Thymus (tissue), 11 donors: ENCODE results near the gene MYO15A. TPM values are rescaled to one million over a fixed set of nuclear protein-coding genes. Genes with fewer than 3 reads are reported as not detected.

Experiments used
- DNase-seq, 9 donors: peaks; one replicate each; pipeline ENCODE4 v3.0.0-alpha.2; 2013; ENCODE audit warnings: low spot score in 9 of 9, low read depth in 6 of 9, missing footprints in 1 of 9
- H3K27ac ChIP-seq, 2 donors: one replicate each; pipeline ENCODE4 v1.5.1; 2013; ENCODE audit warnings: control low read depth in 1 of 2, low read depth in 1 of 2, low read length in 1 of 2, mild to moderate bottlenecking in 1 of 2, moderate library complexity in 1 of 2
- H3K27me3 ChIP-seq, 2 donors: one replicate each; pipeline ENCODE4 v1.5.1; 2013; ENCODE audit warnings: low read length in 1 of 2; ENCODE audit not compliant: control insufficient read depth in 2 of 2, insufficient read depth in 1 of 2
- H3K36me3 ChIP-seq, 2 donors: one replicate each; pipeline ENCODE4 v1.5.1; 2013; ENCODE audit warnings: low read length in 1 of 2, mild to moderate bottlenecking in 1 of 2, moderate library complexity in 1 of 2; ENCODE audit not compliant: control insufficient read depth in 2 of 2, insufficient read depth in 2 of 2
- H3K4me1 ChIP-seq, 2 donors: one replicate each; pipeline ENCODE4 v1.5.1; 2013; ENCODE audit warnings: low read length in 2 of 2; ENCODE audit not compliant: control insufficient read depth in 2 of 2, insufficient read depth in 2 of 2
- H3K4me3 ChIP-seq, 2 donors: one replicate each; pipeline ENCODE4 v1.5.1; 2013; ENCODE audit warnings: low read length in 2 of 2, control low read depth in 1 of 2, mild to moderate bottlenecking in 1 of 2
- H3K9me3 ChIP-seq, 2 donors: one replicate each; pipeline ENCODE4 v1.5.1; 2013; ENCODE audit warnings: low read length in 1 of 2, mild to moderate bottlenecking in 1 of 2; ENCODE audit not compliant: control insufficient read depth in 2 of 2, insufficient read depth in 1 of 2
- WGBS: extraction: QIAGEN DNeasy Blood & Tissue Kit; methylation state at CpG from one replicate; pipeline ENCODE4 v1.1.7; 2013; 5-methylcytosine and 5-hydroxymethylcytosine counted together
- polyA plus RNA-seq: library from polyadenylated mRNA; stranded (reverse); fragments of 200-250 nt; gene quantifications from one replicate; pipeline ENCODE4 v1.2.3, GENCODE V29; 2013
- total RNA-seq: library from RNA; stranded (reverse); fragments of 120-200 nt; gene quantifications from one replicate; pipeline ENCODE4 v1.2.4, GENCODE V29; 2013
- donor health status: healthy.

MYO15A gene
- total and polyA plus RNA-seq, 2 donors = 0.24 to 1.9 TPM

DNA sequence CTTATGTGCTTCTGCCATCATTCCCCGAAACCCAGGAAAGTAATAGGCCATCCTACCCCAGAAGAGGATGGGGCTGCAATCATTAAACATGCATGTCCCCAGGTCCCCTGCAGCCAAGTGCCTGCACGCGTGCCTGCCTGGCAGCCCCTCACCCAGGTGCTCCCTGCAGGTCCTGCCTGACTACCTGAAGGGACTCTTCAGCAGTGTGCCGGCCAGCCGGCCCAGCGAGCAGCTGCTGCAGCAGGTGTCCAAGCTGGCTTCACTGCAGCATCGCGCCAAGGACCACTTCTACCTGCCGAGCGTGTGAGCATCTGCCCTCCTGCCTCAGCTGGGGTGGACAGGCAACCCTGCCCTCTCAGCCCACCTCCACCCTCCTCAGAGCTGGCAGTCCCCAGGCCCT is 58.9 kb downstream of the MYO15A start:
- Histone ChIP-seq H3K4me3 (no peak overlapping the region), H3K27me3 (no peaks in the 10 kb centered on the region), H3K27ac (no peak overlapping the region), H3K9me3 (peaks cover 1 to 7% of the 10 kb centered on the region in 2 donors), H3K36me3 (no peaks in the 10 kb centered on the region), H3K4me1 (no peaks in the 10 kb centered on the region)
- DNase-seq = no peak
- 94% methylated on average over 10 of the region's 10 CpGs for WGBS

DNA sequence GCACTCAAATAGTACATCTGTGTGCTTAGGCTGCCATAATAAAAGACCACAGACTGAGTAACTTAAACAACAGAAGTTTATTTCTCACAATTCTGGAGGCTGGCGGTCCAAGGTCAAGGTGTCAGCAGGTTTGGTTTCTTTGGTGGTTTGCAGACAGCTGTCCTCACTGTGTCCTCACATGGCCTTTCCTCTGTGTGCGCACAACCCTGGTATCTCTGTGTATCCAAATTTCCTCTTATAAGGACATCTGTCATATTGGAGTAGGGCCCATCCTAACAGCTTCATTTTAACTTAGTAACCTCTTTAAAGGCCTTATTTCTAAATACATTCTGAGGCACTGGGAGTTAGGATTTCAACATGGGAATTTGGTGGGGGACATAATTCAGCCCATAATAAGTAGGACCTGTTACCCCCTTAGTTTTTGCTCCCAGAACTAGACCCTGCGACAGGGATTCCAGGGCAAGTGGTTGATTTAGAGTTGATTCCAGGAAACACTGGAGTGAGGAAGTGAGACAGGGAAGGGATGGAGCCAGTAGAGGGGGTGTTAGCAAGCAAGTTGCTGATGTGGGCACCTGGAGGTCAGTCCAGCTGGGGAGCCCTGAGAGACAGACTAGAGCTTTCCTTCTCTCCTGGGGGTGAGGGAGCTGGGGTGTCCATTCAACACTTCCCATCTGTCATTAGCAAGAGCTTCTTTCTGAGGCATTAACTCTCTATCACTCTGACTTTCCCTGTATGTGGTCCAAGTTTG is 64.1 kb downstream of the MYO15A start:
- 97% methylated on average over 3 of the region's 3 CpGs for WGBS
- H3K4me3 ChIP-seq = no peak overlapping the region
- no peak overlapping the region for H3K27ac ChIP-seq
- H3K9me3 ChIP-seq = no peaks in the 10 kb centered on the region
- no peaks in the 10 kb centered on the region for H3K4me1 ChIP-seq
- H3K36me3 ChIP-seq = no peaks in the 10 kb centered on the region
- H3K27me3 ChIP-seq = no peaks in the 10 kb centered on the region
- DNase-seq = no peak

DNA sequence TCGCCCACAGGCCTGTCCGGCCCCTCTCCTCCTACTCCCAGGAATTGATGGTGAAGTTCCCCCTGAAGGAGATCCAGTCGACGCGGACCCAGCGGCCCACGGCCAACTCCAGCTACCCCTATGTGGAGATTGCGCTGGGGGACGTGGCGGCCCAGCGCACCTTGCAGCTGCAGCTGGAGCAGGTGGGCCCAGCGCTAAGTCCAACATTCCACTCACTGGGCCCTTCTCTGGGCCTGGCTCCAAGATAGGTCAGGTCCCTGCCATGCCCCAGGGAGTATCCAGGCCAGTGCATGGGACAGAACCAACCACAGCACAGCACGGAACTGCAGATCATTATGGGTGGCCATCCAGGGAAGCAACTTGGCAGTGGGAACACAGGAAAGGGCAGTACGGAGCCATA is 65.2 kb downstream of the MYO15A start:
- no peak for DNase-seq

DNA sequence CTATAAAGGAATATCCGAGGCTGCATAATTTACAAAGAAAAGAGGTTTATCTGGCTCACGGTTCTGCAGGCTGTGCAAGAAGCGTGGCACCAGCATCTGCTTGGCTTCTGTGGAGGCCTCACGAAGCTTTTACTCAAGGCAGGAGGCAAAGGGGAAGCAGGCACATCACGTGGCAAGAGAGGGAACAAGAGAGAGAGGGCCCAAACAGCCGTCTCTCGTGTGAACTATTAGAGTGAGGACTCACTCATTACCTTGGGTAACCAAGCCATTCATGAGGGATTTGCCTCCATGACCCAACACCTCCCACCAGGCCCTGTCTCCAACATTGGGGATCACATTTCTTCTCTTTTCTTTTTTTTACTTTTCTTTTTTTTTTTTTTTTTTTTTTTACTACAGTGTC is 67.6 kb downstream of the MYO15A start:
- DNase-seq = peak in 1 of 9 donors; percentile 36
- no peaks in the 10 kb centered on the region for H3K9me3 ChIP-seq
- no peaks in the 10 kb centered on the region for H3K36me3 ChIP-seq
- no peaks in the 10 kb centered on the region for H3K27me3 ChIP-seq
- H3K27ac ChIP-seq = no peak overlapping the region
- H3K4me1 ChIP-seq = no peaks in the 10 kb centered on the region
- no peak overlapping the region for H3K4me3 ChIP-seq
- WGBS = 74% methylated on average over 7 of the region's 7 CpGs

More for the DNA sequence above, 65.2 kb downstream of the MYO15A start:
- 98% methylated on average over 14 of the region's 14 CpGs for WGBS
- no peaks in the 10 kb centered on the region for H3K27me3 ChIP-seq
- no peaks in the 10 kb centered on the region for H3K36me3 ChIP-seq
- no peak overlapping the region for H3K27ac ChIP-seq
- H3K4me3 ChIP-seq = no peak overlapping the region
- no peaks in the 10 kb centered on the region for H3K4me1 ChIP-seq
- no peaks in the 10 kb centered on the region for H3K9me3 ChIP-seq

DNA sequence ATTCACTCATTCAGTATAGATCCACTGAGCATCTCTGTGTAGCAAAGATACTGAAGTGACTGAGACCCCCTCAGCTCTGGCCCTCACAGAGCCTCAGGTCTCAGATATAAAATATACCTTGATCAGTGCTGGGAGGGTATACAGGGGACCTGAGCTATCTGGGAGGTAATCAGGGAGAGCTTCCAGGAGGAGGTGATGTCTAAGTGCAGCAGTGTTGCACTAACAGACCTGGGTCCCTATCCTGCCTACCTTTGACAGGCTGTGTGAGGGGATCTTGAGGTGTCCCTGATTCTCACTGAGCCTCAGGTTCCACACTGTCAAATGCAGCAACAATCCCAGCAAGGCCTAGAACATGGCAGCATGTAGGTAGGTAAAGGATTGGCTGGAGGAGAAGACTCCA is 68.6 kb downstream of the MYO15A start:
- H3K9me3 ChIP-seq = no peaks in the 10 kb centered on the region
- H3K4me1 ChIP-seq = peaks cover under 1 to 4% of the 10 kb centered on the region in 2 donors
- no peak overlapping the region for H3K4me3 ChIP-seq
- no peak overlapping the region for H3K27ac ChIP-seq
- no peaks in the 10 kb centered on the region for H3K27me3 ChIP-seq
- DNase-seq = no peak
- H3K36me3 ChIP-seq = no peaks in the 10 kb centered on the region

DNA sequence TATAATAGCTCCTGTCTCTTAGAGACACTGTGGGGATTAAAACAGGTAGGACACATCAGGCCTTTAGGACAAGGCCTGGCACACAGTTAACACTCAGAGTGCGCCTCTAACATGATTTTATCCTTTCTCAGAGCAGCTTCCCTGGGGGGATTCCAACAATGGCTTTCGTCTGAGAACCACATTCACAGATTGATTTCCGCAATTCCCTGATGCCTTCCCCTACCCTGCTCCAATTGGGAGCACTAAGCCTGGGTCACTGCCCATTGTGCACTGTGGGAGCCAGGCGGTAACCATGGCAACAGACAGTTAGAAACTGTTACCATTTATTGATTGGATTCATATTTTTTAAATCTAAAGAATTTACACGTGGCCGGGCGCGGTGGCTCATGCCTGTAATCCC is 69.2 kb downstream of the MYO15A start:
- H3K27me3 ChIP-seq = no peaks in the 10 kb centered on the region
- WGBS = 98% methylated on average over 8 of the region's 8 CpGs
- H3K4me3 ChIP-seq = no peak overlapping the region
- H3K9me3 ChIP-seq = peaks cover 0 to 4% of the 10 kb centered on the region in 2 donors
- H3K27ac ChIP-seq = no peak overlapping the region
- no peaks in the 10 kb centered on the region for H3K36me3 ChIP-seq
- no peak for DNase-seq
- H3K4me1 ChIP-seq = peaks cover 4 to 10% of the 10 kb centered on the region in 2 donors

DNA sequence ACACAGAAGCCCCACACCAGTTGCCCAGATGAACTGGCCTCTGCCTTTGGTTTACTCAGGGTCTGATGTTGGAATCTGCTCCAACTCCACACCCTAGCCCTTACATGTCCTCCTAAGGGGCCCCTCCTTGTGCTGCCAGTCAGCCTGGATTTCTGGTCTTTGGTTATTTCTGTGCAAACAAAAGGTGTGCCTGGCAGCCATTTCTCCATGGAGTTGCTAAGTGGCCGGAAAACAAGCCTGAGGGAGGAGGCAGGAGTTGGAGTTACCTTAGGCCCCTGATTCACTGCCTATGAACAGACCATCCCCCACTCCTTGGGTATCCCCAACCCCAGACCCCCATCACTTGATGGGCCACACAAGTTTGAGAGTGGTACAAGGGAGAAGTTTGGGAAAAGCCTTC is 70.6 kb downstream of the MYO15A start:
- Histone ChIP-seq H3K27ac (no peak overlapping the region), H3K4me3 (no peak overlapping the region), H3K27me3 (no peaks in the 10 kb centered on the region), H3K36me3 (no peaks in the 10 kb centered on the region), H3K4me1 (peaks cover 4 to 11% of the 10 kb centered on the region in 2 donors), H3K9me3 (peaks cover 0 to 4% of the 10 kb centered on the region in 2 donors)
- WGBS = 98% methylated on average over 1 of the region's 1 CpG
- DNase-seq = no peak

DNA sequence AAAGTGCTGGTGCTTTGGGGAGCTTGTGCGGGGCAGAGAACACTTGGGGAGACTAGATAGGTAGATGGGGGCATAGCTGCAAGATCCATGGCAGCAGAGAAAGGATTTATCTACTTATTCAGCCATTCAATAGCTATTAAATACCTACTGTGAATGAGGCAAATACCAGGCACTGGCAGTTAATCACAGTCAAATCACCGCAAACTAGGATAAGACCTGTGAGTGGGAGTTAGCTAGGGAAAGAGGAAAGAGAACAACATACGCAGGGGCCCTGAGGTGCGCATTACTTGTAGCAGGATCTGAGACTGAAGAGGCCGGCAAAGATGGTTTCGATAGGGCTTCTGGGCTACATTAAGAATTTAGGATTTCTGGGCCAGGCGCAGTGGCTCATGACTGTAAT is 71.2 kb downstream of the MYO15A start:
- H3K4me1 ChIP-seq = peaks cover 6 to 11% of the 10 kb centered on the region in 2 donors
- H3K36me3 ChIP-seq = no peaks in the 10 kb centered on the region
- WGBS = over 99% methylated on average over 7 of the region's 7 CpGs
- H3K9me3 ChIP-seq = peaks cover 2 to 4% of the 10 kb centered on the region in 2 donors
- H3K27me3 ChIP-seq = no peaks in the 10 kb centered on the region
- no peak overlapping the region for H3K4me3 ChIP-seq
- H3K27ac ChIP-seq = no peak overlapping the region
- no peak for DNase-seq

DNA sequence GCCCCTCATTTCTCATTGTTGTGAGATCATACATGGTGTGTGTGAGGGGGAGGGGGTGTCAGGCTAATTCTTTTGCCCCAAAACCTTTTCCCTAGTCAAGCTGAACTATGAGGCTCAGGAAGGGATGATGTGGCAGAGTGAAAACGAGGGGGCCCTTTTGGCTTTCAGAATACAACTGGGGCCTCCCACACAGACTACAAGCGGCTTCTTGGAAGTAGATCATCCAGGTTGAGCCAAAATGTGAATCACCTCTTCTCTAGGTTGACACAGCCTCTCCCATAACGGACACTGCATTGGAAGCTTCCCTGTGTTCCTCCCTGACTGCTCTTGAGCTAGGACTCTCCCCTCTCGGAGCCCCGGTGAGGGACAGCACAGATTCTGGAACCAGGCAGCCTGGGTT is 72.8 kb downstream of the MYO15A start:
- peaks cover 2 to 4% of the 10 kb centered on the region in 2 donors for H3K9me3 ChIP-seq
- 94% methylated on average over 5 of the region's 5 CpGs for WGBS
- no peak overlapping the region for H3K4me3 ChIP-seq
- H3K27me3 ChIP-seq = no peaks in the 10 kb centered on the region
- no peak for DNase-seq
- no peaks in the 10 kb centered on the region for H3K36me3 ChIP-seq
- peaks cover 18 to 24% of the 10 kb centered on the region in 2 donors for H3K4me1 ChIP-seq
- H3K27ac ChIP-seq = no peak overlapping the region
